ENCODE data around the gene ANKK1.

GRCh38 chr11:113350336-113351067 is 37.1 kb upstream of the ANKK1 start:
- TF ChIP-seq CTCF (conservative IDR thresholded peaks at IDR 0.05 in 1 of 2, IDR thresholded peaks at IDR 0.05 in 1 of 2; ENCODE audit: low read depth in 1 of 2, low read length in 2 of 2) (no peak), EZH2 (IDR thresholded peaks at IDR 0.05; ENCODE audit: low read length, missing control alignments) (no peak)

Data from fibroblast of lung (primary cell).